ENCODE results near the gene GKN2. TPM values are rescaled to one million over a fixed set of nuclear protein-coding genes. Genes with fewer than 3 reads are reported as not detected.

GKN2 gene
- polyA plus RNA-seq, 3 donors: not detected

DNA sequence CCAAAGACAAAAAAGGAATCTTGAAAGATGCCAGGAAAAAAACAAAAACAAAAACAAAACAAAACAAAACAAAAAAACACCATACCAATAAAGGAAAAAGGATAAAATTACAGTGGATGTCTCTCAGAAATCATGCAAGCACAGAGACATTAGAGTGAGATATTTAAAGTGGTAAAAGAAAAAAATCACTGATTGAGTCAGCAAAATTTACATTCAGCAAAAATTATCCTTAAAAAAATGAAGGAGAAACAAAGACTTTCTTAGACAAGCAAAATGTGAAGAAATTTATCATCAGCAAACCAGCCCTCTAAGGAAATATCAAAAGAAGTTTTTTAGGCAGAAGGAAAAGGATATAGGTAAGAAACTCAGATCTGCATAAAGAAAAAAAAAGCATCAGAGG lies 11.6 kb upstream of the GKN2 start:
- H3K9ac ChIP-seq (ENCODE audit: insufficient read depth, low read length, poor library complexity, severe bottlenecking): no peak overlapping the region
- no peaks in the 10 kb centered on the region for H4K20me1 ChIP-seq (ENCODE audit: insufficient read depth, low read length)
- Mint-ChIP-seq H3K4me3 (no peak overlapping the region), H3K36me3 (no peaks in the 10 kb centered on the region), H3K9me3 (peaks cover 0 to 5% (median 4%) of the 10 kb centered on the region in 7 donors), H3K4me1 (peaks cover 6% of the 10 kb centered on the region), H3K27ac (no peak overlapping the region), H3K27me3 (ENCODE audit: low read depth in 3 of 3) (peaks cover 0 to 2% (median 0%) of the 10 kb centered on the region in 3 donors)
- H3K4me3 ChIP-seq (replicated peaks in 1 of 3; ENCODE audit: low read depth in 2 of 3, low read length in 3 of 3): no peak overlapping the region
- no peaks in the 10 kb centered on the region for H3K4me1 ChIP-seq (ENCODE audit: control insufficient read depth in 1 of 2, insufficient read depth in 2 of 2, low read length in 2 of 2)
- H3K79me2 ChIP-seq (ENCODE audit: insufficient read depth, low read length): no peaks in the 10 kb centered on the region
- no peak overlapping the region for H2AFZ ChIP-seq (ENCODE audit: insufficient read depth, low read depth, low read length, poor library complexity, severe bottlenecking)
- TF ChIP-seq CTCF (IDR thresholded peaks at IDR 0.05): no peak
- intact Hi-C loops (cut with micrococcal nuclease): no loop called here
- H3K27ac ChIP-seq (ENCODE audit: low read depth in 1 of 2, low read length in 2 of 2): no peak overlapping the region
- no peaks in the 10 kb centered on the region for H3K36me3 ChIP-seq (replicated peaks in 1 of 2; ENCODE audit: control insufficient read depth in 1 of 2, insufficient read depth in 2 of 2, low read length in 2 of 2)
- no peaks in the 10 kb centered on the region for H3K27me3 ChIP-seq (ENCODE audit: control insufficient read depth in 2 of 2, insufficient read depth in 2 of 2, low read length in 2 of 2)
- H3K9me3 ChIP-seq (replicated peaks in 1 of 2; ENCODE audit: control insufficient read depth in 1 of 2, insufficient read depth in 1 of 2, low read length in 2 of 2): no peaks in the 10 kb centered on the region
- DNase-seq: no peak
- no peak overlapping the region for H3K4me2 ChIP-seq (replicated peaks; ENCODE audit: extremely low read depth, low read length, poor library complexity, severe bottlenecking)

GRCh38 chr2:68961380-68961779 lies 8.7 kb upstream of the GKN2 start:
- Mint-ChIP-seq H3K4me1 (no peaks in the 10 kb centered on the region), H3K36me3 (no peaks in the 10 kb centered on the region), H3K4me3 (no peak overlapping the region), H3K27ac (no peak overlapping the region), H3K27me3 (ENCODE audit: low read depth in 3 of 3) (peaks cover 0 to 2% (median 0%) of the 10 kb centered on the region in 3 donors), H3K9me3 (no peaks in the 10 kb centered on the region)
- TF ChIP-seq CTCF (IDR thresholded peaks at IDR 0.05): no peak
- H3K27ac ChIP-seq (ENCODE audit: low read depth in 1 of 2, low read length in 2 of 2): no peak overlapping the region
- no peak overlapping the region for H2AFZ ChIP-seq (ENCODE audit: insufficient read depth, low read depth, low read length, poor library complexity, severe bottlenecking)
- no peaks in the 10 kb centered on the region for H3K36me3 ChIP-seq (replicated peaks in 1 of 2; ENCODE audit: control insufficient read depth in 1 of 2, insufficient read depth in 2 of 2, low read length in 2 of 2)
- H3K79me2 ChIP-seq (ENCODE audit: insufficient read depth, low read length): no peaks in the 10 kb centered on the region
- DNase-seq: no peak
- H3K27me3 ChIP-seq (ENCODE audit: control insufficient read depth in 2 of 2, insufficient read depth in 2 of 2, low read length in 2 of 2): no peaks in the 10 kb centered on the region
- no peaks in the 10 kb centered on the region for H4K20me1 ChIP-seq (ENCODE audit: insufficient read depth, low read length)
- no peak overlapping the region for H3K4me3 ChIP-seq (replicated peaks in 1 of 3; ENCODE audit: low read depth in 2 of 3, low read length in 3 of 3)
- no peak overlapping the region for H3K4me2 ChIP-seq (replicated peaks; ENCODE audit: extremely low read depth, low read length, poor library complexity, severe bottlenecking)
- intact Hi-C loops (cut with micrococcal nuclease): no loop called here
- H3K4me1 ChIP-seq (ENCODE audit: control insufficient read depth in 1 of 2, insufficient read depth in 2 of 2, low read length in 2 of 2): no peaks in the 10 kb centered on the region
- no peak overlapping the region for H3K9ac ChIP-seq (ENCODE audit: insufficient read depth, low read length, poor library complexity, severe bottlenecking)
- no CpG with 5 or more reads among the region's 4 CpGs for WGBS (ENCODE audit: insufficient coverage)
- H3K9me3 ChIP-seq (replicated peaks in 1 of 2; ENCODE audit: control insufficient read depth in 1 of 2, insufficient read depth in 1 of 2, low read length in 2 of 2): no peaks in the 10 kb centered on the region
